Measurements from ENCODE around the gene RAB44.
"Not testable (repeated sequence)": the region's sequence is repeated elsewhere in the genome, so short reads cannot be mapped to it uniquely, and the experiment has no call there.

RAB44 gene

GRCh38 chr6:36650848-36651478 lies 46.7 kb upstream of the RAB44 start:
- H3K79me2 ChIP-seq (ENCODE audit: control insufficient read depth, low read length) = no peaks in the 10 kb centered on the region
- peak overlapping the region; percentile 53 for H3K4me2 ChIP-seq (ENCODE audit: low read length)
- no peaks in the 10 kb centered on the region for H3K36me3 ChIP-seq (ENCODE audit: control insufficient read depth, low read length)
- peaks cover 41% of the 10 kb centered on the region for H3K4me1 ChIP-seq (ENCODE audit: control insufficient read depth, low read length)
- peak overlapping the region; percentile 17 for H3K4me3 ChIP-seq (ENCODE audit: low read length)
- H3K27ac ChIP-seq (ENCODE audit: low read depth, low read length) = no peak overlapping the region
- peaks cover 6% of the 10 kb centered on the region for H3F3A ChIP-seq (ENCODE audit: control insufficient read depth, insufficient read depth)
- peaks cover 2% of the 10 kb centered on the region; the same call in 1 of the 2 replicates for H3K27me3 ChIP-seq (ENCODE audit: control insufficient read depth, low read length)
- no peak for TF ChIP-seq EZH2phosphoT487 (IDR thresholded peaks at IDR 0.05; ENCODE audit: borderline replicate concordance, low read length)
- TF ChIP-seq, protein P1, sequence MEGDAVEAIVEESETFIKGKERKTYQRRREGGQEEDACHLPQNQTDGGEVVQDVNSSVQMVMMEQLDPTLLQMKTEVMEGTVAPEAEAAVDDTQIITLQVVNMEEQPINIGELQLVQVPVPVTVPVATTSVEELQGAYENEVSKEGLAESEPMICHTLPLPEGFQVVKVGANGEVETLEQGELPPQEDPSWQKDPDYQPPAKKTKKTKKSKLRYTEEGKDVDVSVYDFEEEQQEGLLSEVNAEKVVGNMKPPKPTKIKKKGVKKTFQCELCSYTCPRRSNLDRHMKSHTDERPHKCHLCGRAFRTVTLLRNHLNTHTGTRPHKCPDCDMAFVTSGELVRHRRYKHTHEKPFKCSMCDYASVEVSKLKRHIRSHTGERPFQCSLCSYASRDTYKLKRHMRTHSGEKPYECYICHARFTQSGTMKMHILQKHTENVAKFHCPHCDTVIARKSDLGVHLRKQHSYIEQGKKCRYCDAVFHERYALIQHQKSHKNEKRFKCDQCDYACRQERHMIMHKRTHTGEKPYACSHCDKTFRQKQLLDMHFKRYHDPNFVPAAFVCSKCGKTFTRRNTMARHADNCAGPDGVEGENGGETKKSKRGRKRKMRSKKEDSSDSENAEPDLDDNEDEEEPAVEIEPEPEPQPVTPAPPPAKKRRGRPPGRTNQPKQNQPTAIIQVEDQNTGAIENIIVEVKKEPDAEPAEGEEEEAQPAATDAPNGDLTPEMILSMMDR (IDR thresholded peaks at IDR 0.05; ENCODE audit: low read depth, low read length, poor library complexity, severe bottlenecking) = no peak
- H3K9me3 ChIP-seq (ENCODE audit: control insufficient read depth, insufficient read depth, low read length) = no peaks in the 10 kb centered on the region
- no peaks in the 10 kb centered on the region for H4K20me1 ChIP-seq (ENCODE audit: control insufficient read depth, insufficient read depth, low read depth, low read length)
- H3K9me2 ChIP-seq (replicated peaks; ENCODE audit: control insufficient read depth, low read length) = no peaks in the 10 kb centered on the region

- Histone ChIP-seq H3K4me2 (ENCODE audit: low read length) (peak overlapping the region; percentile 53), H3K9me2 (replicated peaks; ENCODE audit: control insufficient read depth, low read length) (no peaks in the 10 kb centered on the region), H3K27me3 (ENCODE audit: control insufficient read depth, low read length) (peaks cover 2% of the 10 kb centered on the region; the same call in 1 of the 2 replicates)
Measured at GRCh38 chr6:36651659-36652379, 45.8 kb upstream of the RAB44 start.

GRCh38 chr6:36654469-36654868 lies 43.2 kb upstream of the RAB44 start:
- H3K4me2 ChIP-seq (ENCODE audit: low read length); H3K9me2 ChIP-seq (replicated peaks; ENCODE audit: control insufficient read depth, low read length); H3K36me3 ChIP-seq (ENCODE audit: control insufficient read depth, low read length); H4K20me1 ChIP-seq (ENCODE audit: control insufficient read depth, insufficient read depth, low read depth, low read length); H3K9me3 ChIP-seq (ENCODE audit: control insufficient read depth, insufficient read depth, low read length); H3K4me3 ChIP-seq (ENCODE audit: low read length); H3K27me3 ChIP-seq (ENCODE audit: control insufficient read depth, low read length); H3K27ac ChIP-seq (ENCODE audit: low read depth, low read length); H3F3A ChIP-seq (ENCODE audit: control insufficient read depth, insufficient read depth); H3K79me2 ChIP-seq (ENCODE audit: control insufficient read depth, low read length): not testable (repeated sequence)
- H3K4me1 ChIP-seq (ENCODE audit: control insufficient read depth, low read length) = peaks cover 67% of the 10 kb centered on the region

More at GRCh38 chr6:36651659-36652379, 45.8 kb upstream of the RAB44 start:
- no peaks in the 10 kb centered on the region for H3K9me3 ChIP-seq (ENCODE audit: control insufficient read depth, insufficient read depth, low read length)
- no peak overlapping the region for H3K4me3 ChIP-seq (ENCODE audit: low read length)
- TF ChIP-seq, protein P1 (IDR thresholded peaks at IDR 0.05; ENCODE audit: low read depth, low read length, poor library complexity, severe bottlenecking) = no peak
- TF ChIP-seq EZH2phosphoT487 (IDR thresholded peaks at IDR 0.05; ENCODE audit: borderline replicate concordance, low read length) = no peak
- H3K27ac ChIP-seq (ENCODE audit: low read depth, low read length) = no peak overlapping the region
- H3K36me3 ChIP-seq (ENCODE audit: control insufficient read depth, low read length) = no peaks in the 10 kb centered on the region
- H4K20me1 ChIP-seq (ENCODE audit: control insufficient read depth, insufficient read depth, low read depth, low read length) = no peaks in the 10 kb centered on the region
- no peaks in the 10 kb centered on the region for H3K79me2 ChIP-seq (ENCODE audit: control insufficient read depth, low read length)
- H3K4me1 ChIP-seq (ENCODE audit: control insufficient read depth, low read length) = peaks cover 47% of the 10 kb centered on the region
- H3F3A ChIP-seq (ENCODE audit: control insufficient read depth, insufficient read depth) = peaks cover 6% of the 10 kb centered on the region
